ENCODE measurements around the gene USP4.

USP4 gene

GRCh38 chr3:49339941-49340800 lies at the start of gene USP4:
Gene USP4 (minus strand): TSS chr3:49340053. CDS start chr3:49340024, 29 bp downstream.
- DNase-seq, result peak; percentile 92

- no peak for DNase-seq
Measured at GRCh38 chr3:49389297-49389696, 49.4 kb upstream of the USP4 start.

GRCh38 chr3:49388289-49388820 lies 48.5 kb upstream of the USP4 start:
- DNase-seq, result no peak

GRCh38 chr3:49387721-49388120 lies 47.9 kb upstream of the USP4 start:
- DNase-seq, result no peak

- no peak for DNase-seq
Measured at GRCh38 chr3:49386056-49386756, 46.4 kb upstream of the USP4 start.

GRCh38 chr3:49385617-49386016 lies 45.8 kb upstream of the USP4 start:
- DNase-seq, result no peak

- no peak for DNase-seq
Measured at GRCh38 chr3:49383387-49383786, 43.5 kb upstream of the USP4 start.

GRCh38 chr3:49378249-49378895 lies 38.5 kb upstream of the USP4 start:
- no peak for DNase-seq

- peak; percentile 47 for DNase-seq
Measured at GRCh38 chr3:49377483-49377882, 37.6 kb upstream of the USP4 start.

- no peak for DNase-seq
Measured at GRCh38 chr3:49371946-49372345, 32.1 kb upstream of the USP4 start.

- DNase-seq, result no peak
Measured at GRCh38 chr3:49370585-49371290, 30.9 kb upstream of the USP4 start.

GRCh38 chr3:49362561-49362960 lies 22.7 kb upstream of the USP4 start:
- DNase-seq, result no peak

GRCh38 chr3:49359623-49360022 lies 19.8 kb upstream of the USP4 start:
- no peak for DNase-seq

- DNase-seq, result no peak
Measured at GRCh38 chr3:49358884-49359225, 19.0 kb upstream of the USP4 start.

GRCh38 chr3:49358217-49358883 lies 18.5 kb upstream of the USP4 start, which contains the start of gene GPX1:
Gene GPX1 (minus strand): TSS chr3:49358353. CDS start chr3:49358278, 75 bp downstream.
- peak; percentile 85 for DNase-seq

- peak; percentile 50 for DNase-seq
Measured at GRCh38 chr3:49357443-49358216, 17.8 kb upstream of the USP4 start.

- peak; percentile 35 for DNase-seq
Measured at GRCh38 chr3:49357095-49357442, 17.2 kb upstream of the USP4 start.

- DNase-seq, result no peak
Measured at GRCh38 chr3:49352890-49353421, 13.1 kb upstream of the USP4 start.

- DNase-seq, result no peak
Measured at GRCh38 chr3:49352281-49352680, 12.4 kb upstream of the USP4 start.

GRCh38 chr3:49351521-49352011 lies 11.7 kb upstream of the USP4 start:
- no peak for DNase-seq

All from CD4-positive, alpha-beta T cell treated with Interleukin-17A for 1 hour (primary cell).